ENCODE measurements around the gene OR6S1. TPM values are rescaled to one million over a fixed set of nuclear protein-coding genes. Genes with fewer than 3 reads are reported as not detected.

The OR6S1 gene
- total RNA-seq, 1 donor from 2014 or later = not detected

DNA sequence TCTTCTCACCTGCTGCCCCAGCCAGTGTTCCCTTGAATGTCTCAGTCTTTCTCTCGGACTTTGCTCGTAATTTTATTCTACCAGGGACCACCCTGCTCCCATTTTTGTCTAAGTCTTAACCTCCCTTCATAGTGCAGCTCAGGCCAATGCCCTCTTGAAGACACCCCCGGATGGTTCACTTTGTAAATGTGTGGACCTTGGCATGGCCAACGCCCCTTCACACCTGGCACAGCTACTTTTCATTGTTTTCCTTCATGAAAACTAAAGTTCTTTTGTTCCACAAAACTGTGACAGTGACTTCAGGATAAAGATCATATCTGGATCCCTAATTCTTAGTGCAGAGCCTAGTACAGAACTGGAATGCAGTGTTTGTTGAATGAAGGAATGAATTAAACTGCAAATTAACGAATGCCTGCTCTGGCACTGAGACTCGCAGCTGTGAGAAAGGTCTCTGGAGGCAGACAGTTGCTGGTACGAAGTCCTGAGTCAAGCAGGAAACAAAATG, 39.4 kb upstream of the OR6S1 start:
- H3K4me3 ChIP-seq (ENCODE audit: low read depth, low read length) = peak overlapping the region; percentile 87
- no peak for DNase-seq (ENCODE audit: low read depth)
- TF ChIP-seq, protein P1, sequence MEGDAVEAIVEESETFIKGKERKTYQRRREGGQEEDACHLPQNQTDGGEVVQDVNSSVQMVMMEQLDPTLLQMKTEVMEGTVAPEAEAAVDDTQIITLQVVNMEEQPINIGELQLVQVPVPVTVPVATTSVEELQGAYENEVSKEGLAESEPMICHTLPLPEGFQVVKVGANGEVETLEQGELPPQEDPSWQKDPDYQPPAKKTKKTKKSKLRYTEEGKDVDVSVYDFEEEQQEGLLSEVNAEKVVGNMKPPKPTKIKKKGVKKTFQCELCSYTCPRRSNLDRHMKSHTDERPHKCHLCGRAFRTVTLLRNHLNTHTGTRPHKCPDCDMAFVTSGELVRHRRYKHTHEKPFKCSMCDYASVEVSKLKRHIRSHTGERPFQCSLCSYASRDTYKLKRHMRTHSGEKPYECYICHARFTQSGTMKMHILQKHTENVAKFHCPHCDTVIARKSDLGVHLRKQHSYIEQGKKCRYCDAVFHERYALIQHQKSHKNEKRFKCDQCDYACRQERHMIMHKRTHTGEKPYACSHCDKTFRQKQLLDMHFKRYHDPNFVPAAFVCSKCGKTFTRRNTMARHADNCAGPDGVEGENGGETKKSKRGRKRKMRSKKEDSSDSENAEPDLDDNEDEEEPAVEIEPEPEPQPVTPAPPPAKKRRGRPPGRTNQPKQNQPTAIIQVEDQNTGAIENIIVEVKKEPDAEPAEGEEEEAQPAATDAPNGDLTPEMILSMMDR (conservative IDR thresholded peaks at IDR 0.05; ENCODE audit: low read depth, low read length) = no peak

- peak overlapping the region; percentile 87 for H3K4me3 ChIP-seq (ENCODE audit: low read depth, low read length)
- TF ChIP-seq, protein P1 (conservative IDR thresholded peaks at IDR 0.05; ENCODE audit: low read depth, low read length) = no peak
- no peak for DNase-seq (ENCODE audit: low read depth)
Observed at GRCh38 chr14:20680363-20680762, 38.9 kb upstream of the OR6S1 start.

- no peak for DNase-seq (ENCODE audit: low read depth)
- H3K4me3 ChIP-seq (ENCODE audit: low read depth, low read length) = no peak overlapping the region
- TF ChIP-seq, protein P1 (conservative IDR thresholded peaks at IDR 0.05; ENCODE audit: low read depth, low read length) = no peak
Observed at GRCh38 chr14:20679907-20680306, 38.4 kb upstream of the OR6S1 start.

- TF ChIP-seq, protein P1 (conservative IDR thresholded peaks at IDR 0.05; ENCODE audit: low read depth, low read length) = no peak
- H3K4me3 ChIP-seq (ENCODE audit: low read depth, low read length) = no peak overlapping the region
- no peak for DNase-seq (ENCODE audit: low read depth)
Observed at GRCh38 chr14:20676072-20676471, 34.6 kb upstream of the OR6S1 start.

DNA sequence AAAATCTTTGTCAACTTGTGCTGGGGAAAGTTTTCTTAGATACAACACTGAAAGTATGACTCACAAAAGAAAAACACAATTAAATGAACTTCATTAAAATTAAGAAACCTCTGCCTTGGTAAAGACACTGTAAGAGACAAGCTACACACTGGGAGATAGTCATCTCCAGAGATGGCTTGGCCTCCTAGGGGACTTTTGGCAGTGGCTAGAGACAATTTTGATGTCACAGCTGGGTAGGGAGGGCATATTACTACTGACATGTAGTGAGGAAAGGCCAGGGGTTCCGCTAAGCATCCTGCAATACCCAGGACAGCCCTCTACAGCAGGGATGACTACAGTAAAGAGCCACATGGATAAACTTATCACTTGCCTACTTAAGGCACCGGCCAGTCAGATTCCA, 34.2 kb upstream of the OR6S1 start:
- no peak overlapping the region for H3K4me3 ChIP-seq (ENCODE audit: low read depth, low read length)
- TF ChIP-seq, protein P1 (conservative IDR thresholded peaks at IDR 0.05; ENCODE audit: low read depth, low read length) = no peak
- DNase-seq (ENCODE audit: low read depth) = no peak

GRCh38 chr14:20671597-20672283, 30.2 kb upstream of the OR6S1 start:
- TF ChIP-seq, protein P1 (conservative IDR thresholded peaks at IDR 0.05; ENCODE audit: low read depth, low read length) = no peak
- H3K4me3 ChIP-seq (ENCODE audit: low read depth, low read length) = no peak overlapping the region
- DNase-seq (ENCODE audit: low read depth) = no peak

GRCh38 chr14:20668969-20669368, 27.5 kb upstream of the OR6S1 start:
- DNase-seq (ENCODE audit: low read depth) = no peak
- TF ChIP-seq, protein P1 (conservative IDR thresholded peaks at IDR 0.05; ENCODE audit: low read depth, low read length) = no peak

More at GRCh38 chr14:20668969-20669368, 27.5 kb upstream of the OR6S1 start:
- H3K4me3 ChIP-seq (ENCODE audit: low read depth, low read length) = no peak overlapping the region
